Cardiac muscle cell (in vitro differentiated cells and primary cell): ENCODE measurements around the gene TOMM7. TPM values are rescaled to one million over a fixed set of nuclear protein-coding genes. Genes with fewer than 3 reads are reported as not detected.
"Not testable (repeated sequence)": the region's sequence is repeated elsewhere in the genome, so short reads cannot be mapped to it uniquely, and the experiment has no call there.

Experiments used
- DNase-seq, 2 donors: peaks; one replicate each; pipeline versions ENCODE4 v3.0.0 to v3.0.0-alpha.2; 2010 to 2017; ENCODE audit warnings: low read depth in 1 of 2, low spot score in 1 of 2
- H3K27ac ChIP-seq: fragments of 200-600 bp; sonication (generic); 2 replicates; pipeline ENCODE4 v1.5.1; 2016
- H3K27me3 ChIP-seq: fragments of 200-600 bp; sonication (generic); 2 replicates; pipeline ENCODE4 v1.6.0; 2016; ENCODE audit warnings: control low read depth
- H3K36me3 ChIP-seq: fragments of 200-600 bp; sonication (generic); 2 replicates; pipeline ENCODE4 v1.5.1; 2016; ENCODE audit warnings: control low read depth
- H3K4me1 ChIP-seq: fragments of 200-600 bp; sonication (generic); 2 replicates; pipeline ENCODE4 v1.8.1; 2017; ENCODE audit warnings: low read depth, mild to moderate bottlenecking, mixed run types
- H3K4me3 ChIP-seq: fragments of 200-600 bp; sonication (generic); 2 replicates; pipeline ENCODE4 v1.5.1; 2016; ENCODE audit warnings: mild to moderate bottlenecking
- H3K9me3 ChIP-seq: fragments of 200-600 bp; sonication (generic); 2 replicates; pipeline ENCODE4 v1.5.1; 2017; ENCODE audit warnings: low read depth, mild to moderate bottlenecking, control low read depth
- polyA plus RNA-seq: library from polyadenylated mRNA; unstranded; fragments of >200 nt; fragmentation: Nextera tagmentation; extraction: Ambion mirVana; gene quantifications from 2 replicates; pipeline ENCODE4 v1.2.1, GENCODE V29; 2016
- total RNA-seq: library from RNA; depleted of rRNA; stranded (reverse); fragments of >200 nt; gene quantifications from 2 replicates; pipeline ENCODE4 v1.2.3, GENCODE V29; 2016
- TF ChIP-seq, protein P1 (sequence below): IDR thresholded peaks from 2 replicates; pipeline ENCODE4 v1.5.1; 2012; ENCODE audit warnings: low read depth, mild to moderate bottlenecking, low read length

The TOMM7 gene
- total and polyA plus RNA-seq, 2 experiments from 2014 or later, result 58.7 to 390 TPM

GRCh38 chr7:22808140-22808539 is 14.5 kb downstream of the TOMM7 start:
- peaks cover 8% of the 10 kb centered on the region for H3K36me3 ChIP-seq
- H3K9me3 ChIP-seq, result no peaks in the 10 kb centered on the region
- no peak overlapping the region for H3K27ac ChIP-seq
- DNase-seq, result no peak
- H3K27me3 ChIP-seq, result no peaks in the 10 kb centered on the region
- TF ChIP-seq, protein P1, sequence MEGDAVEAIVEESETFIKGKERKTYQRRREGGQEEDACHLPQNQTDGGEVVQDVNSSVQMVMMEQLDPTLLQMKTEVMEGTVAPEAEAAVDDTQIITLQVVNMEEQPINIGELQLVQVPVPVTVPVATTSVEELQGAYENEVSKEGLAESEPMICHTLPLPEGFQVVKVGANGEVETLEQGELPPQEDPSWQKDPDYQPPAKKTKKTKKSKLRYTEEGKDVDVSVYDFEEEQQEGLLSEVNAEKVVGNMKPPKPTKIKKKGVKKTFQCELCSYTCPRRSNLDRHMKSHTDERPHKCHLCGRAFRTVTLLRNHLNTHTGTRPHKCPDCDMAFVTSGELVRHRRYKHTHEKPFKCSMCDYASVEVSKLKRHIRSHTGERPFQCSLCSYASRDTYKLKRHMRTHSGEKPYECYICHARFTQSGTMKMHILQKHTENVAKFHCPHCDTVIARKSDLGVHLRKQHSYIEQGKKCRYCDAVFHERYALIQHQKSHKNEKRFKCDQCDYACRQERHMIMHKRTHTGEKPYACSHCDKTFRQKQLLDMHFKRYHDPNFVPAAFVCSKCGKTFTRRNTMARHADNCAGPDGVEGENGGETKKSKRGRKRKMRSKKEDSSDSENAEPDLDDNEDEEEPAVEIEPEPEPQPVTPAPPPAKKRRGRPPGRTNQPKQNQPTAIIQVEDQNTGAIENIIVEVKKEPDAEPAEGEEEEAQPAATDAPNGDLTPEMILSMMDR, result no peak
- no peak overlapping the region for H3K4me3 ChIP-seq
- H3K4me1 ChIP-seq, result peaks cover 4% of the 10 kb centered on the region

DNA sequence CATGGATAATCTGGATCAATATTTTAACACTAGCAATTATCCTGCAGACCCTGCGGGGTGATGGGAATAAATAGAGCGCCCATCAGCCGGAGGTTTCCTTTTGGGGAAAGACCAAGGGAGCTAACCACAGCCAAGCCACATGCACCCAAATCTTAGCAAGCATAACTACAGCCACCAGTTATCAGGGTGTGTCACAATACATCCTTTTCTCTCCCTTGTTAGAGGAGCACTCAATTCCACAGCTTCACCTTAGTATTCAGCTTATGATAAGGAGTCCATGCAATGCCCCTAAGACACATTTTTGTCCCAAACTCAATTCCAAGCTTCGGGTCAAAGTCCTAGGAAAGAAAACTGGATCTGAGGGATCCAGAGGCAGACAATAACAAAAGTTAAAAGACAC is 15.9 kb downstream of the TOMM7 start:
- no peak overlapping the region for H3K27ac ChIP-seq
- H3K9me3 ChIP-seq, result no peaks in the 10 kb centered on the region
- H3K27me3 ChIP-seq, result no peaks in the 10 kb centered on the region
- no peak for DNase-seq
- H3K4me3 ChIP-seq, result no peak overlapping the region
- H3K4me1 ChIP-seq, result peaks cover 4% of the 10 kb centered on the region
- H3K36me3 ChIP-seq, result no peaks in the 10 kb centered on the region
- TF ChIP-seq, protein P1, result no peak

DNA sequence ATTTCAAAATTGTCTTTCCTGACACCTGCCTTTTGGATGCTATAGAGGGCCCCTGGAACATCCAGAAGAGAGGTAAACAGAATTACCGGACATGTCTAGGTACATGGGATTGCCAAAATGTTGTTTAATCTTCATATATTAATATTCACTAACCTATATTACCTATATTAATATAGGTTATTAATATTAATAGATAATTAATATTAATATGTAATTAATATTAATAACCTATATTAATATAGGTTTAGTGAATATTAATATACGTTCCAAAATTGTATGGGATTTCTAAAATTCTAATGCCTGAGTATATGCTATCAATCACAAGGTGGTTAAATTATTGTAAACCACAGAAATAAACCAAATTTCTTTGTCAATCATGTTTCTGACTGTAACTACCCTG is 17.4 kb downstream of the TOMM7 start:
- Histone ChIP-seq H3K4me1 (peaks cover 4% of the 10 kb centered on the region), H3K36me3 (no peaks in the 10 kb centered on the region), H3K27me3 (no peaks in the 10 kb centered on the region), H3K27ac (no peak overlapping the region), H3K4me3 (no peak overlapping the region), H3K9me3 (no peaks in the 10 kb centered on the region)
- no peak for DNase-seq
- TF ChIP-seq, protein P1, result no peak

- DNase-seq, H3K4me3 ChIP-seq, H3K27ac ChIP-seq, H3K36me3 ChIP-seq, H3K4me1 ChIP-seq, H3K27me3 ChIP-seq, H3K9me3 ChIP-seq: not testable (repeated sequence)
Observed at GRCh38 chr7:22802831-22803230, 19.8 kb downstream of the TOMM7 start.

GRCh38 chr7:22802426-22802825 is 20.2 kb downstream of the TOMM7 start:
- TF ChIP-seq, protein P1, result no peak
- no peak for DNase-seq
- Histone ChIP-seq H3K36me3 (no peaks in the 10 kb centered on the region), H3K9me3 (no peaks in the 10 kb centered on the region), H3K4me3 (no peak overlapping the region), H3K27ac (no peak overlapping the region), H3K27me3 (no peaks in the 10 kb centered on the region), H3K4me1 (peaks cover 4% of the 10 kb centered on the region)

DNA sequence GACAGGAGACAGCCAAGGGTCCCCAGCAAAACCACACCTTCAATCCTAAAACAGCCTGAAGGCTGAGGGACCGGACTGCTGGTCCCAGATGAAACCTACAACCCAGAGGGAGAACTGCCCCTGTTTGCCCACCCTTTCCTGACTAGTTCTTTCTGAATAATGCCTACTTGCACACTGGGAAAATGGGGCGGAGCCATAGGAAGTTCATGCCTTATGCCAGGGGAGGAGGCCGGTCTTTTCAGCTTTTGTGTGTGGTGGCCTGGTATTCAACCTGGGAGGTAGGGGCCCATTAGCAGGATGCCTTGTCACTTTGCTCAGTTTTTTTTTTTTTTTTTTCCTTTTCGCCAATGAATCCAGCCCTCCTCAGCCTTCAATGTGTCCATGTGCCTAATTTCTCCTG is 20.7 kb downstream of the TOMM7 start:
- H3K4me1 ChIP-seq, result peaks cover 4% of the 10 kb centered on the region
- TF ChIP-seq, protein P1, result no peak
- H3K9me3 ChIP-seq, result no peaks in the 10 kb centered on the region
- no peak overlapping the region for H3K27ac ChIP-seq
- no peaks in the 10 kb centered on the region for H3K36me3 ChIP-seq
- no peaks in the 10 kb centered on the region for H3K27me3 ChIP-seq
- H3K4me3 ChIP-seq, result no peak overlapping the region
- DNase-seq, result no peak
